Heart left ventricle (tissue), 13 donors: ENCODE results near the gene PLCXD3.

Experiments
- CTCF ChIP-seq, 12 donors: fragments of 200-600 bp; sonication (generic) in 4 of 12; IDR thresholded peaks; one replicate each; pipeline versions ENCODE4 v1.5.0 to v1.8.0; 2018 to 2022; ENCODE audit warnings: antibody characterized with exemption in 12 of 12, mild to moderate bottlenecking in 5 of 12
- POLR2A ChIP-seq, 2 donors: fragments of 450-650 bp; IDR thresholded peaks; one replicate each; pipeline ENCODE4 v1.6.1; 2017; ENCODE audit warnings: antibody characterized with exemption in 2 of 2, mild to moderate bottlenecking in 2 of 2, moderate library complexity in 2 of 2
- donor health status: ischemic (EF 13 %, LVEDD 7.1; RV severe dilation, severe dysfunction).
- donor health status: DM: no; HTN: yes; CAD: no.
- donor health status: DM: no; HTN: no; CAD: no.
- donor health status: ischemic (EF 25% LVEDD 6.9; RV normal size, moderate dysfunction).
- donor health status: ischemic (EF 25% LVEDD 5.7; RV mildly dilated, moderate dysfunction).
- donor health status: ischemic (EF 35%, LVEDD 5.7; RV mildly dilated, moderate dysfunction).
- donor health status: nonischemic (EF 11% LVEDD 7.7; RV severe dilation, severe dysfunction).
- donor health status: DM: yes; HTN: yes; CAD: no.
- donor health status: PGD.
- donor health status: ischemic (EF 29% LVEDD 5.4; RV normal size, mild dysfunction).
- donor health status: nonischemic (EF 23%, LVEDD 6.1; RV moderate dilation, normal function).

- TF ChIP-seq POLR2A (IDR thresholded peaks at IDR 0.05) (no peak), CTCF (IDR thresholded peaks at IDR 0.05) (no peak)
Observed at GRCh38 chr5:41410737-41411136, 99.7 kb downstream of the PLCXD3 start.
